H9 (cell line): ENCODE results near the gene CPT1A. TPM values are rescaled to one million over a fixed set of nuclear protein-coding genes. Genes with fewer than 3 reads are reported as not detected.
A peak's percentile ranks its signal among the peaks of the same experiment; 100 is the strongest.

Experiments
- DNase-seq: peaks from one replicate; pipeline ENCODE4 v3.0.0-alpha.2; 2017
- H2AFZ ChIP-seq: one replicate; pipeline ENCODE4 v1.6.1; 2013; ENCODE audit warnings: mild to moderate bottlenecking, low read length, control low read depth, moderate library complexity
- H2AK5ac ChIP-seq: 2 replicates; pipeline ENCODE4 v1.6.1; 2013; ENCODE audit warnings: low read length, control low read depth, mixed read lengths; ENCODE audit not compliant: insufficient read length
- H2BK120ac ChIP-seq: one replicate; pipeline ENCODE4 v1.6.1; 2013; ENCODE audit warnings: low read depth, mild to moderate bottlenecking, low read length, control low read depth, inconsistent platforms; ENCODE audit not compliant: poor library complexity, severe bottlenecking
- H2BK12ac ChIP-seq: 2 replicates; pipeline ENCODE4 v1.6.1; 2013; ENCODE audit warnings: low read length, control low read depth, mixed read lengths, low read depth; ENCODE audit not compliant: insufficient read length
- H2BK15ac ChIP-seq: 2 replicates; pipeline ENCODE4 v1.6.1; 2013; ENCODE audit warnings: low read depth, low read length, control low read depth
- H2BK20ac ChIP-seq: one replicate; pipeline ENCODE4 v1.6.1; 2013; ENCODE audit warnings: low read depth, mild to moderate bottlenecking, low read length, control low read depth, inconsistent platforms; ENCODE audit not compliant: poor library complexity, severe bottlenecking
- H2BK5ac ChIP-seq: 2 replicates; pipeline ENCODE4 v1.6.1; 2013; ENCODE audit warnings: low read length, control low read depth, mixed read lengths; ENCODE audit not compliant: insufficient read length
- H3K14ac ChIP-seq: 2 replicates; pipeline ENCODE4 v1.6.1; 2013; ENCODE audit warnings: low read length, control low read depth; ENCODE audit not compliant: insufficient read depth
- H3K18ac ChIP-seq: 2 replicates; pipeline ENCODE4 v1.6.1; 2013; ENCODE audit warnings: low read depth, mild to moderate bottlenecking, mixed read lengths, low read length, control low read depth; ENCODE audit not compliant: insufficient read length
- H3K23ac ChIP-seq: 2 replicates; pipeline ENCODE4 v1.6.1; 2013; ENCODE audit warnings: low read length, control low read depth, mixed read lengths, low read depth; ENCODE audit not compliant: insufficient read length
- H3K23me2 ChIP-seq: 2 replicates; pipeline ENCODE4 v1.6.1; 2013; ENCODE audit warnings: low read depth, mild to moderate bottlenecking, mixed read lengths, low read length, control low read depth; ENCODE audit not compliant: insufficient read length, poor library complexity, severe bottlenecking
- H3K27ac ChIP-seq: 2 replicates; pipeline ENCODE4 v1.5.1; 2013; ENCODE audit warnings: low read length, control low read depth, mixed read lengths, low read depth; ENCODE audit not compliant: insufficient read length
- H3K27me3 ChIP-seq: 2 replicates; pipeline ENCODE4 v1.6.1; 2013; ENCODE audit warnings: low read length, control low read depth, inconsistent platforms; ENCODE audit not compliant: insufficient read depth
- H3K4ac ChIP-seq: 2 replicates; pipeline ENCODE4 v1.6.1; 2013; ENCODE audit warnings: low read depth, mild to moderate bottlenecking, control low read depth, inconsistent platforms, low read length, moderate library complexity
- H3K4me1 ChIP-seq: 2 replicates; pipeline ENCODE4 v1.6.1; 2013; ENCODE audit warnings: low read length, control low read depth, inconsistent platforms; ENCODE audit not compliant: insufficient read depth
- H3K4me2 ChIP-seq: 2 replicates; pipeline ENCODE4 v1.6.1; 2013; ENCODE audit warnings: low read length, control low read depth, mixed read lengths; ENCODE audit not compliant: insufficient read length, insufficient read depth
- H3K56ac ChIP-seq: 2 replicates; pipeline ENCODE4 v1.6.1; 2013; ENCODE audit warnings: low read depth, mild to moderate bottlenecking, mixed read lengths, low read length, control low read depth; ENCODE audit not compliant: insufficient read length
- H3K79me1 ChIP-seq: 2 replicates; pipeline ENCODE4 v1.6.1; 2013; ENCODE audit warnings: low read depth, mild to moderate bottlenecking, moderate library complexity, low read length, control low read depth, inconsistent platforms; ENCODE audit not compliant: insufficient read depth, poor library complexity, severe bottlenecking
- H3K79me2 ChIP-seq: 2 replicates; pipeline ENCODE4 v1.6.1; 2013; ENCODE audit warnings: low read length, control low read depth, inconsistent platforms; ENCODE audit not compliant: insufficient read depth
- H3K9ac ChIP-seq: 2 replicates; pipeline ENCODE4 v1.6.1; 2013; ENCODE audit warnings: low read length, control low read depth, mixed read lengths; ENCODE audit not compliant: insufficient read length; ENCODE audit errors: extremely low read depth
- H3K9me3 ChIP-seq: one replicate; pipeline ENCODE4 v1.6.1; 2013; ENCODE audit warnings: low read depth, low read length, inconsistent platforms; ENCODE audit not compliant: control insufficient read depth
- H3T11ph ChIP-seq: one replicate; pipeline ENCODE4 v1.6.1; 2013; ENCODE audit warnings: mild to moderate bottlenecking, low read length, control low read depth, inconsistent platforms
- H4K20me1 ChIP-seq: one replicate; pipeline ENCODE4 v1.6.1; 2013; ENCODE audit not compliant: control insufficient read depth, insufficient read length, insufficient read depth
- H4K5ac ChIP-seq: 2 replicates; pipeline ENCODE4 v1.6.1; 2013; ENCODE audit warnings: low read depth, mild to moderate bottlenecking, mixed read lengths, low read length, control low read depth; ENCODE audit not compliant: insufficient read length
- H4K8ac ChIP-seq: replicated peaks from 2 replicates; pipeline ENCODE4 v1.6.1; 2013; ENCODE audit warnings: low read length, control low read depth, mixed read lengths, low read depth; ENCODE audit not compliant: insufficient read length
- H4K91ac ChIP-seq: 2 replicates; pipeline ENCODE4 v1.6.1; 2013; ENCODE audit warnings: low read depth, mild to moderate bottlenecking, moderate library complexity, mixed read lengths, low read length, control low read depth; ENCODE audit not compliant: insufficient read length
- H3K27ac Mint-ChIP-seq, 3 experiments: 2 replicates in 2 of 3; 3 replicates in 1 of 3; pipeline ENCODE4 v1.8.0; 2020 to 2021; ENCODE audit warnings: mixed read lengths in 3 of 3, mild to moderate bottlenecking in 1 of 3, moderate library complexity in 1 of 3
- H3K27me3 Mint-ChIP-seq: 2 replicates; pipeline ENCODE4 v1.8.0; 2021; ENCODE audit warnings: low read depth, mild to moderate bottlenecking, moderate library complexity, mixed read lengths
- H3K36me3 Mint-ChIP-seq, 3 experiments: 2 replicates in 2 of 3; 3 replicates in 1 of 3; pipeline ENCODE4 v1.8.0; 2020 to 2021; ENCODE audit warnings: low read depth in 3 of 3, mixed read lengths in 3 of 3; ENCODE audit not compliant: insufficient read depth in 1 of 3
- H3K4me1 Mint-ChIP-seq, 2 experiments: 2 replicates each; pipeline ENCODE4 v1.8.0; 2020; ENCODE audit warnings: mixed read lengths in 2 of 2
- H3K4me3 Mint-ChIP-seq, 2 experiments: 2 replicates in 1 of 2; 3 replicates in 1 of 2; pipeline ENCODE4 v1.8.0; 2020 to 2021; ENCODE audit warnings: mild to moderate bottlenecking in 2 of 2, mixed read lengths in 2 of 2, moderate library complexity in 1 of 2
- H3K9me3 Mint-ChIP-seq, 2 experiments: 2 replicates in 1 of 2; 3 replicates in 1 of 2; pipeline ENCODE4 v1.8.0; 2020; ENCODE audit warnings: mild to moderate bottlenecking in 2 of 2, mixed read lengths in 2 of 2, moderate library complexity in 1 of 2
- CTCF ChIP-seq: fragments of 200-600 bp; sonication (generic); conservative IDR thresholded peaks from 3 replicates; pipeline ENCODE4 v1.8.0; 2021; ENCODE audit warnings: antibody characterized with exemption, mild to moderate bottlenecking
- WGBS: extraction: QIAGEN DNeasy Blood & Tissue Kit; methylation state at CpG from one replicate; pipeline ENCODE4 v1.1.7; 2013; ENCODE audit warnings: missing lambda C conversion rate, low lambda C conversion rate, mixed read lengths; ENCODE audit not compliant: insufficient read length; ENCODE audit errors: extremely low coverage; 5-methylcytosine and 5-hydroxymethylcytosine counted together
- total RNA-seq: library from RNA; stranded (reverse); gene quantifications from 2 replicates; pipeline ENCODE4 v1.2.1, GENCODE V29; 2021

The CPT1A gene
- total RNA-seq, 1 experiment from 2014 or later = 7.5 TPM

- Histone ChIP-seq H3K79me2 (no peaks in the 10 kb centered on the region; the same call in 1 of the 2 replicates), H3T11ph (no peak overlapping the region), H4K20me1 (no peaks in the 10 kb centered on the region), H4K5ac (no peak overlapping the region), H3K4me2 (no peak overlapping the region), H3K23me2 (peaks cover 13% of the 10 kb centered on the region), H3K79me1 (no peaks in the 10 kb centered on the region), H2BK120ac (no peak overlapping the region), H2AK5ac (no peak overlapping the region), H3K23ac (no peak overlapping the region), H2BK5ac (no peak overlapping the region), H4K91ac (no peak overlapping the region), H3K27me3 (no peaks in the 10 kb centered on the region), H4K8ac (no peak overlapping the region), H3K9ac (no peak overlapping the region), H3K4ac (no peak overlapping the region), H3K18ac (no peak overlapping the region), H2AFZ (no peak overlapping the region), H2BK12ac (no peak overlapping the region), H2BK20ac (no peak overlapping the region), H2BK15ac (no peak overlapping the region), H3K27ac (no peak overlapping the region), H3K56ac (no peak overlapping the region), H3K4me1 (no peaks in the 10 kb centered on the region; the same call in 1 of the 2 replicates), H3K14ac (no peak overlapping the region), H3K9me3 (no peaks in the 10 kb centered on the region)
- no peak for DNase-seq
- WGBS = no CpG with 5 or more reads among the region's 9 CpGs
- 0 out of 5 replicates have a peak overlapping the region, but pooled peaks of 1 of the 2 experiments have one; percentile 14 for H3K4me3 Mint-ChIP-seq
- 0 out of 2 replicates have a peak, but pooled peaks cover 2% of the 10 kb centered on the region for H3K27me3 Mint-ChIP-seq
- peaks cover 2 to 11% (median 7%) of the 10 kb centered on the region in 3 experiments; a peak in 5 of 7 replicates for H3K36me3 Mint-ChIP-seq
- no peaks in the 10 kb centered on the region; a peak in 1 of 5 replicates for H3K9me3 Mint-ChIP-seq
- no peak overlapping the region for H3K27ac Mint-ChIP-seq
- H3K4me1 Mint-ChIP-seq = peaks cover 28 to 34% of the 10 kb centered on the region in 2 experiments
- TF ChIP-seq CTCF = 0 out of 3 replicates have a peak, but pooled peaks have one; percentile 14
These were observed 88.4 kb downstream of the CPT1A start for GRCh38 chr11:68753300-68753699.
